Measurements from ENCODE around the gene TLR3.

Gene TLR3

DNA sequence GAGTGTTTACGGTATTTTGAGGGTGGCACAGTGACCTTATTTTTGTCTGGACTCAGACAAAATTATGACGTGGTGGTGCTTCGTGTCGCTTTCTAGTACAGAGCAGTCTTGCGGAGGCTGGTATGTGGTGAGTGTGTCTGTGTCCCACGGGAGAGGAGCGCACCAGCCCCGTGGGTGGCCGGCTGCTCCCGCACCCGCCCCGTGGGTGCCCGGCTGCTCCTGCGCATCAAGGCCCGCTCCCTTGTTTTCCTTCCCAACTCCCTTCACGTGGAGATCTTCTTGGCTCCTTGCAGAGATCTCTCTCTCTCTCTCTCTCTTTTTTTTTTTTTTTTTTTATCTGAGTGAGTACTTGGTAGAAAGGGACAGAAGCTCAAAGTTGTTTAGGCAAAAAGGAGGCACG lies 23.3 kb downstream of the TLR3 start:
- no peak overlapping the region for H2AFZ ChIP-seq (ENCODE audit: low read length)

GRCh38 chr4:186095406-186095805 lies 26.4 kb downstream of the TLR3 start:
- Histone ChIP-seq H3K4me3 (ENCODE audit: low read length) (no peak overlapping the region), H2AFZ (ENCODE audit: low read length) (no peak overlapping the region), H3K27me3 (replicated peaks; ENCODE audit: insufficient read depth, low read length) (no peaks in the 10 kb centered on the region), H4K20me1 (ENCODE audit: insufficient read depth, low read length) (no peaks in the 10 kb centered on the region), H3K9me2 (replicated peaks; ENCODE audit: insufficient read depth, low read length) (no peaks in the 10 kb centered on the region), H3K4me2 (ENCODE audit: low read depth, low read length) (no peak overlapping the region), H3F3A (ENCODE audit: insufficient read depth, low read length) (no peaks in the 10 kb centered on the region), H3K79me2 (ENCODE audit: low read length) (no peaks in the 10 kb centered on the region), H3K36me3 (replicated peaks; ENCODE audit: insufficient read depth, low read length) (no peaks in the 10 kb centered on the region), H3K4me1 (ENCODE audit: low read length) (no peaks in the 10 kb centered on the region), H3K9me3 (replicated peaks; ENCODE audit: insufficient read depth, low read length) (no peaks in the 10 kb centered on the region), H3K9ac (ENCODE audit: low read length) (no peak overlapping the region), H3K27ac (ENCODE audit: low read length) (no peak overlapping the region)
- no peak for DNase-seq
- no peak for TF ChIP-seq EZH2phosphoT487 (IDR thresholded peaks at IDR 0.05; ENCODE audit: low read length)
- TF ChIP-seq, protein P1, sequence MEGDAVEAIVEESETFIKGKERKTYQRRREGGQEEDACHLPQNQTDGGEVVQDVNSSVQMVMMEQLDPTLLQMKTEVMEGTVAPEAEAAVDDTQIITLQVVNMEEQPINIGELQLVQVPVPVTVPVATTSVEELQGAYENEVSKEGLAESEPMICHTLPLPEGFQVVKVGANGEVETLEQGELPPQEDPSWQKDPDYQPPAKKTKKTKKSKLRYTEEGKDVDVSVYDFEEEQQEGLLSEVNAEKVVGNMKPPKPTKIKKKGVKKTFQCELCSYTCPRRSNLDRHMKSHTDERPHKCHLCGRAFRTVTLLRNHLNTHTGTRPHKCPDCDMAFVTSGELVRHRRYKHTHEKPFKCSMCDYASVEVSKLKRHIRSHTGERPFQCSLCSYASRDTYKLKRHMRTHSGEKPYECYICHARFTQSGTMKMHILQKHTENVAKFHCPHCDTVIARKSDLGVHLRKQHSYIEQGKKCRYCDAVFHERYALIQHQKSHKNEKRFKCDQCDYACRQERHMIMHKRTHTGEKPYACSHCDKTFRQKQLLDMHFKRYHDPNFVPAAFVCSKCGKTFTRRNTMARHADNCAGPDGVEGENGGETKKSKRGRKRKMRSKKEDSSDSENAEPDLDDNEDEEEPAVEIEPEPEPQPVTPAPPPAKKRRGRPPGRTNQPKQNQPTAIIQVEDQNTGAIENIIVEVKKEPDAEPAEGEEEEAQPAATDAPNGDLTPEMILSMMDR (IDR thresholded peaks at IDR 0.05; ENCODE audit: low read length), result no peak
- no peak for TF ChIP-seq EZH2 (optimal IDR thresholded peaks at IDR 0.05; ENCODE audit: low read depth, low read length)

More for the DNA sequence above, 23.3 kb downstream of the TLR3 start:
- Histone ChIP-seq H3K36me3 (replicated peaks; ENCODE audit: insufficient read depth, low read length) (no peaks in the 10 kb centered on the region), H3K4me3 (ENCODE audit: low read length) (no peak overlapping the region), H4K20me1 (ENCODE audit: insufficient read depth, low read length) (no peaks in the 10 kb centered on the region), H3K9ac (ENCODE audit: low read length) (no peak overlapping the region), H3K27me3 (replicated peaks; ENCODE audit: insufficient read depth, low read length) (no peaks in the 10 kb centered on the region), H3K27ac (ENCODE audit: low read length) (no peak overlapping the region), H3K4me2 (ENCODE audit: low read depth, low read length) (no peak overlapping the region), H3K79me2 (ENCODE audit: low read length) (no peaks in the 10 kb centered on the region), H3K9me2 (replicated peaks; ENCODE audit: insufficient read depth, low read length) (no peaks in the 10 kb centered on the region), H3K4me1 (ENCODE audit: low read length) (no peaks in the 10 kb centered on the region), H3F3A (ENCODE audit: insufficient read depth, low read length) (no peaks in the 10 kb centered on the region), H3K9me3 (replicated peaks; ENCODE audit: insufficient read depth, low read length) (no peaks in the 10 kb centered on the region)
- no peak for TF ChIP-seq EZH2 (optimal IDR thresholded peaks at IDR 0.05; ENCODE audit: low read depth, low read length)
- TF ChIP-seq EZH2phosphoT487 (IDR thresholded peaks at IDR 0.05; ENCODE audit: low read length), result no peak
- TF ChIP-seq, protein P1 (IDR thresholded peaks at IDR 0.05; ENCODE audit: low read length), result no peak
- no peak for DNase-seq

- H4K20me1 ChIP-seq (ENCODE audit: insufficient read depth, low read length), result no peaks in the 10 kb centered on the region
- H3K4me2 ChIP-seq (ENCODE audit: low read depth, low read length), result no peak overlapping the region
- H3K4me3 ChIP-seq (ENCODE audit: low read length), result no peak overlapping the region
- H3K27me3 ChIP-seq (replicated peaks; ENCODE audit: insufficient read depth, low read length), result no peaks in the 10 kb centered on the region
- no peak overlapping the region for H2AFZ ChIP-seq (ENCODE audit: low read length)
- H3K79me2 ChIP-seq (ENCODE audit: low read length), result no peaks in the 10 kb centered on the region
- H3K27ac ChIP-seq (ENCODE audit: low read length), result no peak overlapping the region
- H3K4me1 ChIP-seq (ENCODE audit: low read length), result no peaks in the 10 kb centered on the region
- H3K9me2 ChIP-seq (replicated peaks; ENCODE audit: insufficient read depth, low read length), result no peaks in the 10 kb centered on the region; the same call in 1 of the 2 replicates
- no peaks in the 10 kb centered on the region for H3K36me3 ChIP-seq (replicated peaks; ENCODE audit: insufficient read depth, low read length)
- H3K9ac ChIP-seq (ENCODE audit: low read length), result no peak overlapping the region
- no peak for DNase-seq
- no peak for TF ChIP-seq EZH2 (optimal IDR thresholded peaks at IDR 0.05; ENCODE audit: low read depth, low read length)
- TF ChIP-seq, protein P1 (IDR thresholded peaks at IDR 0.05; ENCODE audit: low read length), result no peak
- TF ChIP-seq EZH2phosphoT487 (IDR thresholded peaks at IDR 0.05; ENCODE audit: low read length), result no peak
- no peaks in the 10 kb centered on the region for H3K9me3 ChIP-seq (replicated peaks; ENCODE audit: insufficient read depth, low read length)
- no peaks in the 10 kb centered on the region for H3F3A ChIP-seq (ENCODE audit: insufficient read depth, low read length)
Observed at GRCh38 chr4:186096681-186097165, 27.8 kb downstream of the TLR3 start.
